ENCODE data around the gene NOL4L.

DNA sequence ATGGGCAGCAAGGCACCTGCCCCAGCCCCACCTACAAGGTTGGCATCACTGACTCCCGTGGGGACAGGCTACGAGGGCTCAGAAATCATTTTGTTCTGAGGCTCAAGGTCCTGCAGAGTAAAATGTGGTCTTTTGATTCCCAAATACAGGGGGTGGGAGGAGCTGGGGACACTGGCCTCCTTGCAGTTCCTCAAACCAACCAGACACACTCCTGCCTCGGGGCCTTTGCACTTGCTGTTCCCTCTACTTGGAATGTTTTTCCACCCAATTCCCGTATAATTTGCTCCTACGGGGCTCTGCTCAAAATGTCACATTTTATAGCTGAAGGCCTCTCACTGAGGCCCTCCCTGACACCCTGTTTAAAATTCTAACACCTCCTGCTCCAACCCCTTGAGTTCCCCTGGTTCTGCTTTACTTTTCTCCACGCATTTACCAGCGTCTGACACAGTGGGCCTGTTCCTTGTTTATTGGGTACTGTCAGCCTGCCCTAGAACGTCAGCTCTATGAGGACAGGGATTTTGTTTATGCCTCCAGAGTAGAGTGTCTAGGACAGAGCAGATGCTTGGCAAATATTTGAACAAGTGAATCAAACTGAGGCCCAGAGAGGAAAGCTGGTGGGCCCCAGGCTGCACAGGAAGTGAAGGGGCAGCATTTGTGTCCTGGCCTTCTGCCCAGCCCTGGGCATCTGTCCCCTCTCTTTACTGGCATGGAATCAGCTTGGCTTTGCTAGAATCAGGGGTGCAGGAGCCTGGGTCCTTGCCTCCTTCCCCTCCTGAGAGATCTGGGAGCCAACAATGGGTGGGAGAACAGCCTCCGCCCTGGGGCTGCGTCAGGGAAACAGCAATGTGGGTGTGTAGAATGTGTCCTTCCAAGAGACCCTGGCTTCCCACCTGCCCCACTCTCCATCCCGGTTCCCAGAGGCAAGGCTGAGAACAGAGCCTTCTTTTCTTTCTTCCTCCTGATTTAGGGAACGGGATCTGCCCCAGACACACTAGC lies 18.5 kb downstream of the NOL4L start:
- TF ChIP-seq CTCF (IDR thresholded peaks at IDR 0.05) (no peak), EP300 (IDR thresholded peaks at IDR 0.05) (no peak)
